GM21367 (cell line): Measurements from ENCODE around the gene OCIAD1.
"Not testable (repeated sequence)": the region's sequence is repeated elsewhere in the genome, so short reads cannot be mapped to it uniquely, and the experiment has no call there.

Source experiments
- ATAC-seq: cut with Tn5 transposase; IDR thresholded peaks from one replicate; pipeline ENCODE4 v1.9.1; 2021; ENCODE audit not compliant: unreplicated experiment

The OCIAD1 gene

DNA sequence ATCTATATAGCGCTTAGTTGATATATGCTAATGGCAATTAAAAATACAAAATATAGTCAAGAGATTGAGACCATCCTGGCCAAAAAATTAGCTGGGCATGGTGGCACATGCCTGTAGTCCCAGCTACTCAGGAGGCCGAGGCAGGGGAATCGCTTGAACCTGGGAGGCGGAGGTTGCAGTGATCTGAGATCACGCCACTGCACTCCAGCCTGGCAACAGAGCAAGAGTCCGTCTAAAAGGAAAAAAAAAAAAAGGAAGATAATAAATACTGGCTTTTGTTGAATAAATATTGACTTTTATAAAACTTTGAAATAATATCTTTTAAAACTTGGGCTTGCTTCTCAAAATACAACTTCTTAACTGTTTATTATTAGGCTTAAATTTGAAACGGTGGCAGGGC, 14.6 kb upstream of the OCIAD1 start:
- ATAC-seq = not testable (repeated sequence)

DNA sequence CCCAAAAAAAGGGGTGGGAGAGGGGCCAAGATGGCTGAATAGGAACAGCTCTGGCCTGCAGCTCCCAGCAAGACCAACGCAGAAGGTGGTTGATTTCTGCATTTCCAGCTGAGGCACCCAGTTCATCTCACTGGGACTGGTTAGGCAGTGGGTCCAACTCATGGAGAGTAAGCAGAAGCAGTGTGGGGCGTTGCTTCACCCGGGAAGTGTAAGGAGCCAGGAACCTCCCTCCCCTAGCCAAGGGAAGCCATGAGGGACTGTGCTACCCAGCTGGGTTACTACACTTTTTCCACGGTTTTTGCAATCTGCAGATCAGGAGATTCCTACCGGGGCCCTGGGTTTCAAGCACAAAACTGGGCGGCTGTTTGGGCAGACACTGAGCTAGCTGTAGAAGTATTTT, 13.9 kb upstream of the OCIAD1 start:
- ATAC-seq = no peak

DNA sequence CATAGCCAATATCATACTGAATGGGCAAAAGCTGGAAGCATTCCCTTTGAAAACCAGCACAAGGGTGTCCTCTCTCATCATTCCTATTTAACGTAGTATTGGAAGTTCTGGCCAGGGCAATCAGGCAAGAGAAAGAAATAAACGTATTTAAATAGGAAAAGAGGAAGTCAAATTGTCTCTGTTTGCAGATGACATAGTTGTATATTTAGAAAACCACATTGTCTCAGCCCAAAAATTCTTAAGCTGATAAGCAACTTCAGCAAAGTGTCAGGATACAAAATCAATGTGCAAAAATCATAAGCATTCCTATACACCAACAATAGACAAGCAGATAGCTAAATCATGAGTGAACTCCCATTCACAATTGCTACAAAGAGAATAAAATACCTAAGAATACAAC, 9.5 kb upstream of the OCIAD1 start:
- ATAC-seq = not testable (repeated sequence)

DNA sequence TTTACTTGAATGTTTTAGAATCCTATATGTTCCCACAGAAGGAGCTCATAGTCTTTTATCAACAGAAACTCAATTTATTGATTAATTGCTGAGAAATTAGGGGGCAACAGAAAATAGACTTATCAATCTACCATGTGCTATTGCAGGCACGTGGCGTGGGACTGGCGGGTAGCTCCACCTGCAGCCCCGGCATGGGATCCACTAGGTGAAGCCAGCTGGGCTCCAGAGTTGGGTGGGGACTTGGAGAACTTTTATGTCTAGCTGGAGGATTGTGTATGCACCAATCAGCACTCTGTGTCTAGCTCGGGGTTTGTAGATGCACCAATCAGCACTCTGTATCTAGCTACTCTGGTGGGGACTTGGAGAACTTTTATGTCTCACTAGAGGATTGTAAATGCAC, 3.3 kb upstream of the OCIAD1 start:
- ATAC-seq = no peak

DNA sequence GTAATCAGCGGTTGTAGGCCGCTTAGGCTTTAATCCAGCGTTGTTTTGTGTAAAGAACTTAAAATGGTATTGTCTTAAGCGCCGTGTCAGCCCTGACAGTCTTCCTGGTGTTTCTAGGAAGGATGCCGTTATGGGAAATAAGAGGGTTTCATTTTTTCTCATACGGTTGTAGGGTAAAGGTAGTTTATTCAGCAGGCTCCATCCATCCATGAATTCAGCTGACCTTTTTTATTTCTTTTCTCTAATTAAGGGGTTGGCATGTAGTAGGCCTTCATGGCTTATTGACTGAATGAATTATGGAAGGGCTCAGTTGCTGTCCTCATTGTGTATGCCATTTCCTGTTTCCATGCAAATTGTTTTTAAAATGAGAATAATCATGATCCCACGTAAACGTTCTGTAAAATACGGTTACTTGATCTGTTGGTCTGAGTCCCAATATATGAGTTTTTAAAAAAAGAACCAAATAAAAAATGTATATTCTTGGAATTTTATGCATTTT, 693 bp downstream of the OCIAD1 start:
- ATAC-seq = no peak

DNA sequence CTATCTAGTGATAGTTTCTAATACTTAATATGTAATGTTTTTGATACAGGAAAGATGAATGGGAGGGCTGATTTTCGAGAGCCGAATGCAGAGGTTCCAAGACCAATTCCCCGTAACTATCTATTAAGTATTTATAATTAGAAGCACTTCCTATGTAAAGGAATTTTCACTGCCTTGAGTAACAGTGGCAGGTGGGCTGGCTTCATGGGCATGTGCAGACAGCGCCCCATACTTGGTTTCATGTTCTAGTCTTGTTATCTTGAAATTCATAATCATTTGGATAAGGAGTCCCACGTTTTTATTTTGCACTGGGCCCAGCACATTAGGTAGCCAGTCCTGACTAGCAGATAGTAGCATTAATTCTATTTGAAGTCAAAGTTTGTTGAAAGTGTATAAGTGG, 1.7 kb downstream of the OCIAD1 start:
- ATAC-seq = no peak

DNA sequence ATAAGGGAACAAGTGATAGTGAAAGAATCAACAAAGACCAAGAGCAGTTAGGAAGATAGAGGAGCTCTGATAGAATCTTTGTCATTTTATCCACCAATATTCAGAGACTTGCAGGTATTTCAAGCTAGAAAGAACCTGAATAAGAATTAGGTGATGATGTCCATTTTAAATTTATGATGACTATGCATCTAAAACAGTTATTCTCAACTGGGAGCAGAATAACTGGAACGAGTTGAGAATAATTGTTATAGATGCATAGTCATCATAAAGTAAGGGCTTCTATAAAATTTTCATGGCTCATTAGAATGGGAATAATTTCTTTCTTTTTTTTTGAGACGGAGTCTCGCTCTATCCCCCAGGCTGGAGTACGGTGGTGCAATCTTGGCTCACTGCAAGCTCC, 5.8 kb downstream of the OCIAD1 start:
- no peak for ATAC-seq

DNA sequence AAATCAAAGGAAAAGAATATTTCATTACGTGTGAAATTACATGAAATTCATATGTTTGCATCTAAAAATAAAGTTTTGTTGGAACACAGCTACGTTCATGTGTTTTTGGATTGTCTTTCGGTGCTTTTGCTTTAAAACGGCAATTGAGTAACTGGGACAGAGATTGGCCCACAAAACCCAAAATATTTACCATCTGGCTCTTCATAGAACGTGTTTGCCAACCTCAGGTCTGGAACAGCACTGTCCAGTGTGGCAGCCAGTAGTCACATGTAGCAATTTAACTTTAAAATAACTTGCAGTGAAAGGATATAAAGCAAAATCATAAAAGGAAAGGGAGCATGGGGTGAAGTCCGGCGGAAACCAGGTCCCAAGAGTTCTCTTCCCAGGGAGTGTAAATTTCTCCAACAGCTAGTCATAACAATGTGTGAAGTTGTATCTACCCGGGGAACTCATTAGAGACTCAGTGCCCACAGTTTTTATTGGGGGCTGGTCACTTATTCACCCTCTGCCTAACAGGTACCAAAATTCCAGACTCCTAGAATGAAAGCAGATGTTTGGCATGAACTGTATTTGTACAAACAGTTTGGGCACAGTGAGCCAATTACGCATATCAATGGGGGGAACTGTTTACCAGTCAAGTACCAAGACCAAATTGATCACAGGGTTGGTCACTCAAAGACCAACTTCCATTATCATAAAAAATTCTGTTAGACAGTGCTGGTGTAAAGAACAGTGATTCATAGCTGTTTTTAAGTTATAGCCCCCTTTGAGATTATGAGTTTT, 10.3 kb downstream of the OCIAD1 start:
- no peak for ATAC-seq

DNA sequence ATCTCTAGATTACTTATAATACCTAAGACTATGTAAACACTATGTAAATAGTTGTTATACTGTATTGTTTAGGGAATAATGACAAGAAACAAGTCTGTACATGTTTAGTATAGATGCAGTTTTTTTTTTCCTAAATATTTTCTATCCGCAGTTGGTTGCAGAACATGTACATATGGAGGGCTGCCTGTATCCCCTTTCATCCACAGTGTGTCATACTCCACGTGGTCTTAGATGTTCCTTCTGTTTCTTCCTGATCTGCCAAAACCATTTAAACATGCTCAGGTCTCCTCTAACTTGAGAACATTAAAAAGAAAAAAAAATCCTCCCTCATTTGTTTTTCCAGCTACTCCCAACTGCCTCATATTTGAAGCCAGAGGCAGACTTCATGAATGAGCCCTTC, 14.0 kb downstream of the OCIAD1 start:
- no peak for ATAC-seq

DNA sequence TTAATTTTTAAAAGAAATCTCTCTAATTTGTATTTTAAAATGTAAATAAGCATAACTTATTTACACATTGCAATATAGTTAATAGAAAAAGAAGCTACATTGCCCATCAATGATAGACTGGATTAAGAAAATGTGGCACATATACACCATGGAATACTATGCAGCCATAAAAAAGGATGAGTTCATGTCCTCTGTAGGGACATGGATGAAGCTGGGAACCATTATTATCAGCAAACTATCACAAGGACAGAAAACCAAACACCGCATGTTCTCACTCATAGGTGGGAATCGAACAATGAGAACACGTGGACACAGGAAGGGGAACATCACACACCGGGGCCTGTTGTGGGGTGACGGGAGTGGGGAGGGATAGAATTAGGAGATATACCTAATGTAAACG, 17.9 kb downstream of the OCIAD1 start:
- ATAC-seq = not testable (repeated sequence)

DNA sequence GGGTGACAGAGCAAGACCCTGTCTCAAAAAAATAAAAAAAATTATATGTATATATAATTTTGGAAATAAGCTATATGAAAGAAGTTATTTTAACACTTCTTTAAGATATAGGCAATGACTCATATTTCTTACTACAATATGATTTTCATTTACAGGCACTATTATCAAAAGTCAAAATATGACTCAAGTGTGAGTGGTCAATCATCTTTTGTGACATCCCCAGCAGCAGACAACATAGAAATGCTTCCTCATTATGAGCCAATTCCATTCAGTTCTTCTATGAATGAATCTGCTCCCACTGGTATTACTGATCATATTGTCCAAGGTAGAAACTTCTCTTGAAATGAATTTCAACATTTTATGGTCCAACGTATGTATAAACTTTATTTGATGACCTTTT, 20.8 kb downstream of the OCIAD1 start:
- no peak for ATAC-seq

DNA sequence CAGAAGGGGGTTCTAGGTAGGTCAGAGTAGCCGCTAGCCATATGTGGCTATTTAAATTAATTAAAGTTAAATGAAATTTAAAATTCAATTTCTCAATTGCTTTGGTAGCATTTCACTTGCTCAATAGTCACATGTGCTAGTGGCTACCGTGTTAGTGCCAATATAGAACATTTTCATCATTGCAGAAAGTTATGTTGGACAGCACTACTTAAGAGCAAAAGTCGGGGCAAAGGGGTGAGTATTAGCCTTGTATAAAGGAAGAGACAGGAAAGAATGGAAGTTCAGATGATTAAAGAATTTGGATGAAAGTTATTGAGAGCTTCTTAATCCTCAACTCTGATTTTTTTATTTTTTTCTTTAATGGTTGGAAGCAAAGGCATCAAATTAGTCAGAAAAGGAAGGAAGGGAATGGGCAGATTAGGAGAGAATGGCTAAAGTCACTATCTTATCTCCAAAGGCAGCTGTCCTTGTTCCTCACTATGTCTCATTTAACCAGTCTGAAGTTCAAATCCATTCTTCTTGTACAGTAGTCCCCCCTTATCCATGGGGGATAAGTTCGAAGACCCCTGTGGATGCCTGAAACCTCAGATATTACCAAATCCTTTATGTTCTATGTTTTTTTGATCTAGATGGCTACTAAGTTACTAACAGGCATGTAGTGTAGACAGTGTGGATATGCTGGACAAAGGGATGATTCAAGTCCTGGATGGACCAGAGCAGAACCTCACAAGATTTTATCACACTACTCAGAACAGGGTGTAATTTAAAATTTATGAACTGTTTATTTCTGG, 22.9 kb downstream of the OCIAD1 start:
- ATAC-seq = no peak

DNA sequence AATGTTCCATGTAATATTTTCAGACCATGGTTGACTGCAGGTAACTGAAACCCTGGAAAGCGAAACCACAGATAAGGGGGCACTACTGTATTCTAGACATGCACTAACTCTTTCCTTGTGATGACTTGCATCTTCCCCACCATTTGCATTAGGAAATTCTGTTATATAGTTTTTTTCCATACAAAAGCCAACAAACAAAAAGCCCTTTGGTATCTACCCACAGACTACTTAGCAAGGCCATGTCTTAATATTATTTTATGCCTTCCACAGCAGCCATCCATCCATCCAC, 23.5 kb downstream of the OCIAD1 start:
- ATAC-seq = no peak

DNA sequence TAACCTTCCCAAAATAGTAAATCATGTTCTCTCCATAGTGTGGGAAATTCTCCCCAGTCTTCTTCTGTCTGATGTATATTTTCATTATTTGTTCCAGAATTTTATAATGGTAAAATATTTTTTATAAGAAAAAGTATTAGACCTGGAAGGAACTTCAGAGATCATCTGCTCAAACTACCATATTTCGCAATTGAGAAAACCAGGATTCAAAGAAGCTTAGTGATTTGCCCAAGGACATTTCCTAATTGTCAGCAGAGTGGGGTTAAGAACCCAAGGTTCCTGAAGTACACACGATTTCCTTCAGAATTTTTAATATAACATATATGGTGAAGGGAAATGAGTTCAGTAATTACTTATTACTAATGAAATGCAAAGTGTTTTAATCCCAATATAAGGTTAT, 24.1 kb downstream of the OCIAD1 start:
- no peak for ATAC-seq

DNA sequence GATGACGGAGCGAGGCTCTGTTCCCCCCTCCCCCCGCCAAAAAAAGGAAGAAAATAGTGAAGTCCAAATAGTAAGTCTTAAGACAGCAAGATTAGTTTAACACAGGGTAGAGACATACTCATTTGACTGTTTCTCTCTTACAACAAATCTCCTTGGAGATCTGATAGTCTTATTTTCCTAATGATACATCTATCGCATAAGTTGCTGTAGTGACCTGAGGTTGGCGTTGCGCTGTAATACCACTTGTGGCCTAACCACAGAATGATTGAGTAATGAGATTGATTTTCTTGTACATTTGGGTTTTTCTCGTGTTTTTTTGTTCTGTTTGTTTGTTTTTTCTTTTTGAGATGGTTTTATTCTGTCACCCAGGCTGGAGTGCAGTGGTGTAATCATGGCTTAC, 27.2 kb downstream of the OCIAD1 start:
- ATAC-seq = no peak

DNA sequence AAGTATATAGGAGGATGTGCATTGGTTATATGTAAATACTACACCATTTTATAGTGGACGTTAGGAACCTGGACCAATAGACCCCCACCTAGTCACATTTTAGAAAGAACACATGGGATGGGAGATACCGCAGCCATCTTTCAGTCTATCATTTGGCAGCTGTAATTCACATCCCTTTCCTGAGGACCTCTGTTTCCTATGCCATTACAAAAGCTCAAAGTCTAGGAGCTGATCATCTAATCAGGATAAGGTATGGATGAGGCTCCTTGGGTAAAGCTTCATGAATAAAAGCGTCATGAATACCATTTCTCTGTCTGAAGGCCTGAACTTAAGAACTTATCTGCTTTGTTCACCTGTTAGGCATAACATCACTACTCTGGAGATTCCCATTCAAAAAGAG, 31.1 kb downstream of the OCIAD1 start:
- no peak for ATAC-seq

DNA sequence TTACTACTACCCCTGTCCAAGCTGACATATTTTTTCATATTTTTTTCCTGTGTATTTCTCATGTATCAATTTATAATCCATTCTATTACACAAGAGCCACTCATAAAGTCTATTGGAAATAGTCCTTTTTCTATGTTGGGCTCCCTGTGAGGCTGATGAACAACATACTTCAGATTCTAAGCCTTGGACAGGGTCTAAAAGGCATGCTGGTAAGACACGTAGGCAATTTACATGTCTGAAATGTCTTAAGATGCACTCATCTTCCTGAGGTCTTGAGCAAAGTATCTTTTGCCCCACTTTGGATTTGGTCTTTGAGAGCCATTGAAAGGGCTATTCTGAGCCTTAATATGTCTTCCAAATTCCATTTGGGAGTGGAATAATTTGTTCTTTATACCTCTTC, 31.8 kb downstream of the OCIAD1 start:
- ATAC-seq = no peak

DNA sequence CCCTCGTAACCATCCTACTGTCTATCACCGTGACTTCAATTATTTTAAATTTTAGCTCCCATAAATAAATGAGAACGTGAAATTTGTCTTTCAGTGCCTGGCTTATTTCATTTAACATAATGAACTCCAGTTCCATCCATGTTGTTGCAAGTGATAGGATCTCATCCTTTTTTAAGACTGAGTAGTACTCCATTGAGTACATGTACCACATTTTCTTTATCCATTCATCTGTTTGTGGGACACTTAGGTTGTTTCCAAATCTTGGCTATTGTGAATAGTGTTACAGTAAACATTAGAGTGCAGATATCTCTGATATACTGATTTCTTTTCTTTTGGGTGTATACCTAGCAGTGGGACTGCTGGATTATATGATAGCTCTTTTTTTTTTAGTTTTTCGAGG, 32.8 kb downstream of the OCIAD1 start:
- ATAC-seq = no peak

DNA sequence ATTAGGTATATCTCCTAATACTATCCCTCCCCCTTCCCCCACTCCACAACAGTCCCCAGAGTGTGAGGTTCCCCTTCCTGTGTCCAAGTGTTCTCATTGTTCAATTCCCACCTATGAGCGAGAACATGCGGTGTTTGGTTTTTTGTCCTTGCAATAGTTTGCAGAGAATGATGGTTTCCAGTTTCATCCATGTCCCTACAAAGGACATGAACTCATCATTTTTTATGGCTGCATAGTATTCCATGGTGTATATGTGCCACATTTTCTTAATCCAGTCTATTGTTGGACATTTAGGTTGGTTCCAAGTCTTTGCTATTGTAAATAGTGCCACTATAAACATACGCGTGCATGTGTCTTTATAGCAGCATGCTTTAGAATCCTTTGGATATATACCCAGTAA, 33.8 kb downstream of the OCIAD1 start:
- ATAC-seq = not testable (repeated sequence)

DNA sequence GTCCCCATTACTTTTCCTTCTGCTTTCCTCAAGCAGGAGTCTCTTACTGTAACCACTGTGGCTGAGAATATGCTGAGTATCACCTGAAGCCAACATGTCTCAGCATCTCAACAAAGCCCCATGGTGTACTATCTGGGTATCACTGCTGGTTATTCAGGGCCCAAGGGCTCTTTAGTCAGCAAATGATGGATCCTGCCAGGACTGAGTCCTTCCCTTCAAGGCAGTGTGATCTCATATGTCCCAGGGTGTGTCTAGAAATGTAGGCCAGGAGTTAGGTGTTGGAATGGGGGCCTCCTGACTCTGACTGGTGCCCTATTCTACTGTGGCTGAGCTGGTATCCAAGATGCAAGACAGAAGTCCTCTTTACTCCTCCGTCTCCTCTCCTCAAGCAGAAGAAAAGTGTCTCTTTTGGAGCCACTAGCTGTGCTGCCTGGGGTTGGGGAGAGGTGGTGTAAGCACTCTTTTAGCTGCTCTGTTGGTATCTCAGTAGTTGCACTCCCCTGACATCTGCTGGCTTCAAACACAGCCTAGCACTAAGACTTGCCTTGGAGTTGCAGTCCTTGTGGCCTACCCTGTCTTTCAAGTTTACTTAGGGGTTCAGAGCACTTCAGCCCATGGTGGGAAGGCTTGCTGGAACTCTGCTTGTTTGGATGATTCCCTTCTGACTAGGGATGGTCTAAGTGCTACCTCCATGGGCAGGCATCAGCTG, 47.1 kb downstream of the OCIAD1 start:
- ATAC-seq = no peak

DNA sequence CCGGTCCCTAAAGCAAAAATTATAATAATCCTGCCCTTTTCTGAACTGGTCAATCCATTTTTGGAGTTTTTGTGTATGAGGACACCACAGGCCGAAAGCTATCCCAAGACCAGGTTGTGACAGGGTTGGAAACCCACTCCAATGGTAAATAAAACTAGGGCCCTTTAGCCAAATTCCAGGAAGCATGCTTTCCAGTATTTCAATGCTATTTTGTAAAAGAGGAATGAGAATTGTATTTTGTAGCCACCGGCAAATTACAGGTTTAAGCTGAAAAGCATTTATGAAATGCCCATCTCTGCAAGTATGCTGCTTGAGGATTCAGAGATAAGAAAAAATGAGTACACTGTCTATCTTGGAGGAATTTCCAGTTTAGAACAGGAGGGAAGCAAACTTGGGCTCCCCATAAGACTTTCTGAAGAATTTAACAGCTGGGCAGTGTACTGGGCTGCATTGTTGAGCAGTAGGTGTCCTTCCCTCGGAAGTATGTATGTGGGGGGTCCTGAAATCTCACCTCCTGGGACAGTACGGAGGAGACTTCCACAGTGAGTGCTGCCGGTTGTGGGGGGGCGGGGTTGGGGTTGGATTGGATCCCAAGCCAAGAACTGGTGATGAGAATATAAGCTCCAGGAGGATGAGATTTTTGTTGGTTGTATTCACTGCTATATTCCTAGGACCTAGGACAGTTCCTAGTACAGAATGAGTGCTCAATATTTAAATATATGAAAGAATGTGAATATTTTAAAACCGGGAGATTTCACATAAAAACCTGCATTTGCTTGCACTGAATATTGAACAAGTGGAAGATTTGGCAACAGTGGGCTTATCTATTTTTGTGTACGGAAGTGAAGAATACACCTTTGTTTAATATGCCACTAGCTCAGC, 48.9 kb downstream of the OCIAD1 start:
- no peak for ATAC-seq
